NCI-H1105 (cell line): ENCODE measurements around the gene PLCG1.
"Not testable (repeated sequence)": the region's sequence is repeated elsewhere in the genome, so short reads cannot be mapped to it uniquely, and the experiment has no call there.

Experiments
- DNase-seq: peaks from one replicate; lab custom pipeline; 2025; lab: John Stamatoyannopoulos, UW

Gene PLCG1

DNA sequence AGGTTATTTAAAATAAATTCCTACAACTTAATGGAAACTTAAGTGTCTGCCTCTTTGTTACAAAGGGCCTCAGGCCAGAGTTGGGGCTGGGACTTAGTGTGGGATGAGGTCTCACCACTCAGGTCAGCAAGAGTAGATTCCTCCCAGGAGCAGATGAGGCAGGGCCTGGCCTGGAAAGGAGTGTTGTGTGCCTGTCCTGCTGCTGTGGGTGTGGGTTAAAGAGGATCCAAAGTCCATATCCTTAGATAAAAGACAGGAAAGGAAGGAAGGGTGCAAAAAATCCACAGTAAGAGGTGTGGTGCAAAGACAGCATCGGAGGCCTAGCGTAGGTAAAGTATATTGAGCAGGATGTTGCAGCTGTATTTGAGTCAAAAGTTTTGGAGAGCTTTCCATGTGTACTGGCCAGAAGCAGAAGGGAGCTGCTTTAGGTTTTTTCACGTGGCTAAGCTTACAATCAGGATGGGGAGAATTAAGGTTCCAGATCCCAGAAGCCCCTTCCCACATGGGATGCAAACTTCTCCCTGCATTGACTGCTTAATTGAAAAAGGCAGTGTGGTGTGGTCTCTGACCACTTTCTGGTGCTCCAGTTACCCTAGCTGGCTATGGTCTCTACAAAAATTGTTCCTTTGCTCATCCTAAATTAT is 12.8 kb upstream of the PLCG1 start:
- DNase-seq = no peak

DNA sequence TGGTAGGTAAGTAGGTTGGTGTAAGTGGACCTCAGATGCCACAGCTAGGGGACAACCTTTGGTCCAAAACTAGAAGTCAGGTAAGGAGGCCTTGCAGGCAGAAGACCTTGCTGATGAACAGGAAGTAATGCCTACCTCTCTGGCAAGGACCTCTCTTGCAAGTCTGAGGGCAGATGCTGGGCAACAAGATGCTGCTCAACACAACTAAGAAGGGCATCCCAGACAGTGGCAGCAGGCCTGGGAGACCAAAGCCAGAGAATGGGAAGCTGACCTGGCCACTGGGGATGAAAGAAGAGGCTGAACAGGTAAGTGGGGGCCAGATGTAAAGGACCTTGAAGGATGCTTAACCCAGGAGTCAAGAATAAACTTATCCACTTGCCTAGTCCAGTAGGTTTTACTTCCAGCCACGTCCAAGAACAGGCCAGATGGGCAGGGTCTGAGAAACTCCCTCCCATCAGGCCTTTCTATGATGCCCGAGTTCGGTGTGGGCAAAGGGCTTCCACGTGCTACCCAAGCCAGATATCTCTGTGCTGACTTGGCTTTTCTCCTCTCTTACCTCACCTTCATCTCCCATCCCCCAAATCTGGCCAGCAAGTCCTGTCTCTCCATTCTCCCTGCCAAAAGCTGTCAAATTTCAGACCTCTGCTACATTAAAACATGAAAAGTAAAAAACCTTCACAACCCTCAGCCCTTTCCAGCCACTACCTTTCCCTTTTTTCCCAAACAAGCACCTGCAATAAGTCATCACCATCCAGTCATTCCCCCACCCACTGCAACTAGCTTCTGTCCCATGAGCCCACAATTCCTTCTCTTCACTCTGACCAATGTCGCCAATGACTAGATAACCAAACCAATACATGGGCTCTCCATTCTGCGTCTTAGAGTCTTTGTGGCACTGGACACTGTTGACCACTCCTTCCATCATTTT is 11.5 kb upstream of the PLCG1 start:
- DNase-seq = no peak

DNA sequence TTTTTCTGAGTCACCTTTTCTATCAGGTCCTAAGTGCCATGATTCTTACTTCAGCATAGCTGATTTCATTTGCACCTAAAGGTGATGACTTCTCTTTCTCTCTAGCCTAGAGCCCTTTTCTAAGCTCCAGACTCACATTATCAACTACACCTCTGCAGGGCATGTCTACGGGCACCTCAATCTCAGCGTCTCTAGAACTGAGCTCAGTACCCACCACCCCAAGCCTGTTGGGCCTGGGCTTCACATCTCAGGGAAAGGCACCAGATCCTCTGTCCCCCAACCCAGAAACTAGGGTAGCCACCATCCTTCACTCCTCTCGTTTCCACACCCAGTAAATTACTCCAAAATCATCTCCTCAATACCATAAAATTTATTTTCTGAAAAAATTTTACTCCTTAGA is 10.6 kb upstream of the PLCG1 start:
- DNase-seq = no peak

DNA sequence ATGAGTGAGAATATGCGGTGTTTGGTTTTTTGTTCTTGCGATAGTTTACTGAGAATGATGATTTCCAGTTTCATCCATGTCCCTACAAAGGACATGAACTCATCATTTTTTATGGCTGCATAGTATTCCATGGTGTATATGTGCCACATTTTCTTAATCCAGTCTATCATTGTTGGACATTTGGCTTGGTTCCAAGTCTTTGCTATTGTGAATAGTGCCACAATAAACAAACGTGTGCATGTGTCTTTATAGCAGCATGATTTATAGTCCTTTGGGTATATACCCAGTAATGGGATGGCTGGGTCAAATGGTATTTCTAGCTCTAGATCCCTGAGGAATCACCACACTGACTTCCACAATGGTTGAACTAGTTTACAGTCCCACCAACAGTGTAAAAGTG is 9.0 kb upstream of the PLCG1 start:
- not testable (repeated sequence) for DNase-seq

DNA sequence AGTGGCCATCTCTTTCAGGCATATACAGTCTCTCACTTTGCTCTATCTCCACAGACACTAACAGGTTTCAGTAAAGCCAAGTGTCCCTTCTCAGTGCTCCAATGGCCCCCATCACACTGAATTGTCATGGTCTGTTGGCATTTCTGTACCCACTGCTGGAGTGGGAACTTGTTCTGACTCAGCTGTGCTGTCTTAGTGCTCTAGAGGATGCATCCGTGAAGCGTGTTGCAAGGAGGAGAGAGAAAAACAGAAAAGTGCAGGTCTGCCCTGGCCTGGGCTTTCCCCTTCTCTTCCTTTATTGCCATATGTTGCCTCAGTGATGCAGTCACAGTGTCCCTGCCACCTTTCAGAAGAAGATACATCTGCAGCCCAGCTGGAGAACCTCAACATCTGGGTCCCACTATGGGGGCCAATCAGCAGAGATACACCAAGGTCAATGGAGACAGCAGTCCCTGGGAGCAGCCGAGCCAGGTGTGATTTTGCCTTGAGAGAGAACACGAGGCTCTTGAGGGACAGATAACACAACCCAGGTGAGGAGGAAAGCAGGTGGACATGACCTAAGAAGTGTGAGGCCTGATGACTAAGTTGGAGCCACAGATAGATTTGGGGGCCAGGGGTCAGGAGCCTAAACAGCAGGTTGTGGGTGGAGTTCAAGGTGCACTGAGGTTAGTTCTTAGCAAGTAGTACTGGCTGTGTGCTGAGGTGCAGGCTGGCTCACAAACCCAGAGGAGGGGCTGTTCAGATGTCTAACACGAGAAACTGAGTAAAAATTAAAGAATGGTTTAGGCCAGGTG is 5.6 kb upstream of the PLCG1 start:
- no peak for DNase-seq

DNA sequence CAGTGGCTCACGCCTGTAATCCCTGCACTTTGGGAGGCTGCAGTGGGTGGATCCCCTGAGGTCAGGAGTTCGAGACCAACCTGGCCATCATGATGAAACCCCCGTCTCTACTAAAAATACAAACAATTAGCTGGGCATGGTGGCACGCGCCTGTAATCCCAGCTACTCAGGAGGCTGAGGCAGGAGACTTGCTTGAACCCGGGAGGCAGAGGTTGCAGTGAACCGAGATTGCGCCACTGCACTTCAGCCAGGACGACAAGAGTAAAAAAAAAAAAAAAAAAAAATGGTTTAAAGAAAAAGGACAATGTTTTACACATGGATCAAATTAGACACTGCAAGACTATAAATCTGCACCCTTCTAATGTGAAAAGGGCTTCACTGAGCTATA is 5.0 kb upstream of the PLCG1 start:
- not testable (repeated sequence) for DNase-seq

DNA sequence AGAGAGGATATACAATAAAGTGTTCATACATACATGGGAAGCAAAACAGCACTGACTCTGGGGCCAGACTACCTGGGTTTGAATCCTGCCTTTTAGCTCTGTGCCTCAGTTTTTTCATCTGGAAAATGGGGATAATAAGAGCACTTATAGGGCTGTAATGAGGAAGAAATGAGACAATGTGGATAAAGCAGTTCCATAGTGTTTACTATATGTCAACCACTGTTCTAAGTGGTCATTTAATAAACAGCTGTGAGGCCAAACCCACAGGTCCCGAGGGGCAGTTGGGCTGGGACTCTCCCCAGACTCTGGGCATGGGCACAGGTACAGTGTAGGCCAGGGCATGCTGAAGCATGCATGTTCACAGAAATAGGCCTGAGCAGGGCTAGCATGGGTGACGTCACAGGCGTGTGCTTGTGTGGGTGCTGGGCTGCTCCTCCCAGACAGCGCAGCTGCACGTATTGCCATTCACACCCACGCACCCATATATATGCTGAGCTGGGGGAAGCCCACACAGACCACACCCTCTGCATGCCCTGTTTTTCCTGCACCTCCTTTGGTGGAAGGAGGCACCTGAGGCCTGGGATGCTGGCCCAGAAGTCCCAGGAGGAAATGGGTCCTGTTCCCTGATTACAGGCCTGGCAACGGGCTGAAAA is 3.5 kb upstream of the PLCG1 start:
- no peak for DNase-seq

DNA sequence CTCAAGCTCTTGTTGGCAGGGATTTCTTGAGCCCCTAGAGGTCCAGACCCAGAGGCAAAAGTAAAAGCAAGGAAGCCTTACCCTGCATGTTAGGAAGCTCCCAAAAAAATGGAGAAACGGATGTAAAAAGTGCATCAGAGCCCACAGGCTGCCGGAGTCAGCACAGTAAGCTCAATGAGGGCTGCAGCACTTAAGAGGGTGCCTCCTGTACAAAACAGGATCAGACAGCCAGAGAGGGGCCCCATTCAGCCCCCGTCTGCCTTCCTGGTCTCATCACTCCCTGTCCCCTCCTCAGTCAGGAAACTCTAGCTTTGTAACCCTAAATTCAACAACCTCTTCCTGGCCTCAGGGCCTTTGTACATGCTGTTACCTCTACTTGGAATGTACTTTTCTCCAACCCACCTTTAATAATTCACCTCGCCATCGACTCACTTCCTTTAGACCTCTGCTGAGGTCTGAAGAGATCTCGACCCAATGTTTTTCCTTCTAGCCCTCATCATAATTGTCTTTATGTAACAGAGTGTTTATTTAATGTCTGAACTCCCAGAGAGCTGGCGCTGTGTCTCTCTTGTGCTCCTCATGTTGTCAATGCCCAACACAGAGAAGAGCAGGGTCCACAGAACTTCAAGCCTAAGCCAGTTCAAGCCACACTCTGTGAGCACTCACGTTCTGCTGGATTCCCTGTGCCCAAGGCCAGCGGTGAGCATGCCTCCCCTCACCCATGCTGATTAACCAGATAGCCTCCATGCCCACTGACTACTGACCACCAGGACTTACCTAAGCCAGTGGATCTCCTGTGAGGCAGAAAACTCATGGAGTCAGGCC is 2.8 kb upstream of the PLCG1 start:
- DNase-seq = no peak

DNA sequence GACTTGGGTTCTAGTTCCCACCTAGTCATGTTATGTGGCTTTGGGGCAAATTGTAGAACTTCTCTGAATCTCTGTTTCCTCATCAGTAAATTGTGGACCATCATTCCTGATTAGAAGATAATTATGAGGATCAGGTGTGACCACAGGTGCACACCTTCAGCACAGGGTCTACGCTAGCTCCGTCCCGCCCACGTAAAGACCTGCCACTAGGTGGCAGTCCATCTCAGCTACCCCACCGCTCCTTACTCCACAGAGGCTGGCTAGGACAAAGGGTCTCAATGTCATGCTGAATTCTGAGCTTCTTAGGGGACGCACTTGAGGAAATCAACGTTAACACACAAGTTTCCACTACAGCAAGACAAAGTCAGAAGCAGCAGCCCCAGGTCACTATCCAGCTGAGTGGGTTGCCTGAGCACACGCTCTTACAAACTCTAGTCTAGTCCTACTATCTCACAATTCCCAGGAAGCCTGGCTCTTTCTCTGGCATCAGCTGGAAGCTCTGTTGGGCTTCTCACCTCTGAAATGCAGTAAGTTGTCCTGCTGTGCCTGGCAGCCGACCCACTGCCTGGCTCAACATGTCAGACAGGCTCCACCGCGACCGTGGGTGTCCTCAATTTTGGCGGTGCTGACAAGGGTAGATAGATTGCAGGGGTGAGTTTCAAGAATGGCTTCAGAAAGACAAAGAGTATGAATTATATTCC is 2.0 kb upstream of the PLCG1 start:
- peak; percentile 24 for DNase-seq

DNA sequence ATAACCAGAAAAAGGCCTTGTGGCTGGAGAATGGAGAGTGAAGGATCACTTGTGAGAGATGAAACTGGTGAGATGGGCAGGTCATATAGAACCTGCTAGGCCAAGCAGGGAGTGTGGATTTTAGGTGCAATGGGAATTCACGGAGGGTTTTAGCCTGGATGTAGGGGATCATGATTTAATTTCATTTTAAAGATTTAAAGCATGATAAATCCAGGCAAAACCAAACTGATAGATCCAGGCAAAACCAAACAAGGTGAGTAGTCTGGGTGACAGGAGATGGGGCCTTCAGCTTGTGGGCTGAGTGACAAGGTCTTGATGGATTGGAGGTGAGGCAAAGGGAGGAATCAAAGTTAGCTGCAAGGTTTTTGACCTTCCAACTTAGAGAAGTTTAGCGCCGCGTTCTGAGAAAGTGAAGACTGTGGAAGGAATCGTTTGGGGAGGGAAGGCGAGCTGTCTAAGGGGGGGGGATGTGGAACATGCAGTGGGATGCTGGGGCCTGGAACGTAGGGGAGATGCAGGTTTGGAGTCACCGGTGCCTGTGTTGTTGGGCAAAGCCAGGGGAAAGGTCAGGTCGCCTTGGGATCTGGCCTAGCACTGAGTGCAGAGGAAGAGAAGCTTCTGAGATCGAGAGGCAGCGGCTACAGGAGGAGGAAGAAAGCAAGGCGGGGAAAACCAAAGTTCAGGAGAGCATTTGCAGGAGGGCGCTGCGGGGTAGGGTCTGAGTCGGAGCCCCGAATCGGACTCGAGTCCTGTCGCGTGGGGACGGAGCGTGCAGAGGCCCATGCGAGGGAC is 1.3 kb upstream of the PLCG1 start:
- DNase-seq = no peak

DNA sequence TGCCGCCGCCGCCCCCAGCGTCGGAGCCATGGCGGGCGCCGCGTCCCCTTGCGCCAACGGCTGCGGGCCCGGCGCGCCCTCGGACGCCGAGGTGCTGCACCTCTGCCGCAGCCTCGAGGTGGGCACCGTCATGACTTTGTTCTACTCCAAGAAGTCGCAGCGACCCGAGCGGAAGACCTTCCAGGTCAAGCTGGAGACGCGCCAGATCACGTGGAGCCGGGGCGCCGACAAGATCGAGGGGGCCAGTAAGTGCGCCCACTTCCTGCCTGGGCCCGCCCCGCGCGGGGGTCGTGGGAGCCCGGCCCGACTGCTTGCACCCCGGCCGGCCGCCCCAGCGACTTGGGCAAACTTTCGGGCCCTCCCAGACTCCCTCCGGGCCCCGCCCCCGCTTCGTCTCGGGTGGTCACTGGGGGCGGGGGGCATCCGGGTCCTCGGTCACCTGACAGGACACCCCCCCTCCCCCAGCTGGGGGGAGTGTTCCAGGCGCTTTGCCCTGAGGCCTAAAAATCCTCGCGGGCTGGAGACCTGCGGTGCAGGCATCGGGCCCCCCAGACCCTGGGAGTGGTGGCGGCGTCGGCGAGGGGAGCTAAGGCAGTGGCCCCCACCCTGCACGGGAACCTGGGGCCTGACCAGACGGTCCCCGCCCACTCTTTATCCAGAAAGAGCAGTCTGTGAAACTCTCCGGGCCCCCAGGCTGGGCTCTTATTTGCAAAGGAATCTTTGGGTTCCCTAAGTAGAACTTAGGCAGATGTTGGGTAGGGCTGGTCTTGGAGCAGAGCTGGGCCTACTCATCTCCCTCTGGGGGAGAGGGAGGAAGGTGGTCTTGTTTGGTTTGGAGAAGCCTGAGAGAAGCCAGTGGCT is 501 bp downstream of the PLCG1 start:
- peak; percentile 79 for DNase-seq

DNA sequence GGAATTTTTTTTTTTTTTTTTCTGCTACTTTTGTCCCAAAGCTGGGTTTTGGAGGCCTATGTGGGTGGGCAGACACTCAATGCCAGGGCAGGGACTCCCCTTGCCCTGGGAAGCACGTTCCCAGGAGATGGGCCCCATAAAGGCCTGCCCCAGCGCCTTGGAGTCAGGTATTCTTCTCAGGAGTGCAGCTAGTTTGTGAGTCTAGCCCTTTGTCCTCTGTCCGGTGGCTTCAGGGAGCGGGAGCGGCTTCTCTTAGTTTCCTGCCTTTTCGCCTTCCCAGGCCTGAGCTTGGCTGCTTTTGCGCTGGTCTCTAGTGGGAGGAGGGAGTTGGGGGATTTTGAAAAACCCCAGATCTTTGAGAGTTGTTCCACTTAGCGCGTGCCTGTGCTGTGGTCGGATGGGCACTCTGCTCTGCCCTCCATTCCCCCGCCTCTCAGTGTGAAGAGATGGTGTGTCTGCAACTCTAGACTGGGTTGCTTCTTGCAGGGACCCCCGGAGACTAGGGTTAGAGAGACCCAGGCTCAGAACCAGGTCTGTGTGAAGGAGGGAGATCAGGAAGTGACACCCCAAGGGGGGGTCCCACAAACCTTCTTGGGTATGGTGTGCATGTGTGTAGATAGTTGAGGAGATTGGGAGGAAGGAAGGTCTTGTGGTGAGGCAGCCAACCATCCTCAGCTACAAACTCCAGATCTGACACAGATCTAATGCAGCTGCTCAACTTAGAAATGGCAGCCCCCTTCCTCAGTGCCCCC is 1.3 kb downstream of the PLCG1 start:
- no peak for DNase-seq

DNA sequence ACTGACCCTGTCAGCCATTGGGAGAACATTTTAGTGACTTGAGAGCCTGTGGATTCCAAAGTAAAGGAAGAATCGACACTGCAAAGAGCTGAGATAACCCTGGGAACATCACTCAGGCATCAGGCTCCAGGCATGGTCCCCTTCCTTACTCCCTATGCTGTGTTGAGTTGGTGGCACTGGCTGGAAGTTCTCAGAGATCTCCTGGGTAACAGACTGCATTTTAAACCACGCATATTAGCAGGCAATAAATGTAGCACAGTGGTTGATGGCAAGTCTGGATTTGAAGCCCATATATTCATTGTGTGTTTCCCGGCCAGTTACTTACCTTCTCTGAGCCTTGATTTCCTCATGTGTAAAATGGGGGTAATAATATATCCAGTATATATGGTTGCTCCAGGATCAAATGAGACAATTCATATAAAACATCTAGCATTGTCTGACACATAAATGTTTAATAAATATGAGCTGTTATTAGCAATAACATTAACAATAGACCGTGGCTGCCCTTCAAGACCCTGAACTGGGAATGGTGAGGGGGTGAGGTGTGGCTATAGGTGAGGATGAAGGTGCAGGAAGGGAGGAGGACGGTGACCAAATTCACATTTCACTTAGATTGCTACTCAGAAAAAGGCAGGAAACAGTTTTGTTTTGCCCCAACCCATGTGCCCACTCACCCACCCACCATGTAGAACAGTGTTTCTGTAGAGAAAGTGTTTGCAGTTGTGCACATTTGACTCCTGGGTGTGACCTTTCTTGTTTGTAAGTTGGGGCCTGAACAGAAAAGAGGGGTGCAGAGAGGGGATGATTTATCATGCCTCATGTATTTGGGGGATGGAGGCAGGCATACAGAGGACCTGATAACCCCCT is 2.1 kb downstream of the PLCG1 start:
- DNase-seq = no peak

DNA sequence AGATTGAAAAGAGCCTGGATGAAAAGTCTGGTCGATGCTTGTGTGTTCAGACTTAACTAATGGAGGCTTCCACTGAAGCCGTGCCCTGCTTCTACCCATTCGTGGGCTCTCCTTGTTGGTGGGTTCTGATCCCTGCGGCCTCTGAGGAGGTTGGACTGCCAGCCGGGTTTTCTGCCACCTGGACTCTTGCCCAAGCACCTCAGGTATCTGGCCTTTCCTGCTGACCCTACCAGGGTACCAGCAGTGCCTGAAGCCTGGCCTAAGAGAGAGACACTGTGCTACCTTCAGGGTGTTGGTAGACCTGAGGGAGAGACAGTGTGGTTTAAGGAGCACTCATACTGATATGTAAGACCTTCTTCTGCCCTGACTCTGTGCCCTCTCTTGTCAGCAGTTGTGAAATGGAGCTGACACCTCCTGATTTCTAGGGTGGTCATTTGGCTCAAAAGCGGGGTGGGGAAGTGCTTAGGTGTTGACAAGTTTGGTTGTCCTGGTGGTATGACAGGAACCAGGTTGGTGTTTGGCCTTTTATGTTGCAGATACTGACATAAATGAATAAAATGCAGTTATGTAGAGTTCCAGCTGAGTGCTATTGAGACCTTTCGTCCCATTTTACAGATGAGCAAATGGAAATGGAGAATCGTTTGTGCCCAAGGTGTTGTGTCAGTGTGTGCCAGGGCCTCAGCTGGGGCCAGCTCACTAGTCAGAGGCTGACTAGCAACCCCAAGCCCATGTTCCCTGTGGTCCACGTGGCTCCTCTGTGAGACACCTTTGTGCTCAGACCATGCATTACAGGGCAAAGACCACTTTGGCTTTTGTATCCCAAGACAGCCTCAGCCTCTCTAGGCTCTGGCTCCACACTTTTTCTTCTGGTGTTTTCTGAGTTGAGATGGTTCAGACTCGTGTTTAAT is 3.1 kb downstream of the PLCG1 start:
- DNase-seq = no peak

DNA sequence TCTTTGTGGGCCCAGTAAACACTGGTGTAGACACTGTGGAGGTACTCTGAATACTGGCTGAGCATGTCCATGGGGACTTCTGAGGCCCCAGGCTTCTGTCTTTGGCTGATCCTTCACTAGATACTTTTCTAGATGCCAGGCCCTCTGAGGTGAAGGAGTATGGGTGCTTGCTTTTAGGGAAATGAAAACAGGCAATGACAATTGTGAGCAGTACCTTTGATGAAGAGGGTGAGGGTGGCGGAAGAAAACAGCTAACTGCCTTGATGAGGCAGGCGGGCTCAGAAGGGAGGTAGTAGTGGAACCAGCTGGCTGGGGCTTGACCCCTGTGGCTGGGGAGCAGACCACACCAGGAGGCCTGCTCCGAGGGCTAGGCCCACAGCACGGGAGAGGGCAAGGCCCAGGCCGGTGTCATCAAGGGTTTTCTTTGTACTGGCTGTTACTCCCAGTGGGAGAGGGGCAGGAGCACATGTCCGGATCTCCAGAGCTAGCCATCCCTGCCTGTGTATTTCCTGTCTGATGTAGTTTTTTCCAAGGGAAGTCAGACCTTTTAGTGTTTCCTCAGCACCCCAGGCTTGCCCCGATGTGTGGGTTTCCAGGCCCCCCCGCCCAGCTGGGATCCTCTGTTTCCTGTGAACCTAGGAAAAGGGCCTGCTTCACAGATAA is 3.9 kb downstream of the PLCG1 start:
- DNase-seq = no peak

DNA sequence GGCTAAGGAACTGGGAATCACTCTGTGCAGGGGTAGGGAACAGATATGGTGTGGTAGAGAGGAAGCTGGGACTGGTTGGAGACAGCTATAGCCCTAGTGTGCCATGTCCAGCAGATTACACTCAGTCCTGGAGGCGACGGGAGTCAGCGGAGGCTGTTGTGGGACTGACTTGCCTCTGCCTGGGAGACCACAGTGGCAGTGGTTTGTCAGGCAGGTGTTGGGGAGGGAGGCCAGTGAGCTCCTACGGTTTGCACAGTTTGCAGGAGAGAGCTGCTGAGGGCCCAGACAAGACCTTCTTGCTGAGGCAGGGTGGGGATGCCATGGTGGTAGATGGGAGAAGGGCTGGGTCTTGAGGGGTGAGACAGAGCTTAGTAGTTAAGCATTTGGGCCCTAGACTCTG is 4.9 kb downstream of the PLCG1 start:
- DNase-seq = no peak
